OCI-LY1 (cell line): ENCODE data around the gene XYLB.

Experiments used
- H2AFZ ChIP-seq: fragments of 200-600 bp; sonication (generic), shearing (Covaris generic); 2 replicates; pipeline ENCODE4 v1.6.0; 2014; ENCODE audit warnings: antibody characterized with exemption, mild to moderate bottlenecking, low read length
- H3F3A ChIP-seq: fragments of 200-600 bp; sonication (generic), shearing (Covaris generic); 2 replicates; pipeline ENCODE4 v1.6.0; 2014; ENCODE audit warnings: mild to moderate bottlenecking, antibody characterized with exemption, low read length, moderate library complexity; ENCODE audit not compliant: insufficient read depth
- H3K27ac ChIP-seq: fragments of 200-600 bp; sonication (generic); 2 replicates; pipeline ENCODE4 v1.5.1; 2014; ENCODE audit warnings: low read length, mixed run types, mild to moderate bottlenecking, low read depth; ENCODE audit not compliant: poor library complexity, severe bottlenecking
- H3K27me3 ChIP-seq: fragments of 200-600 bp; sonication (generic); 2 replicates; pipeline ENCODE4 v1.6.0; 2014; ENCODE audit warnings: antibody characterized with exemption, mild to moderate bottlenecking, low read length, moderate library complexity; ENCODE audit not compliant: insufficient read depth
- H3K36me3 ChIP-seq: fragments of 200-600 bp; sonication (generic); 2 replicates; pipeline ENCODE4 v1.6.1; 2014; ENCODE audit warnings: mild to moderate bottlenecking, antibody characterized with exemption, low read length, moderate library complexity, mixed read lengths; ENCODE audit not compliant: insufficient read depth
- H3K4me1 ChIP-seq: fragments of 200-600 bp; sonication (generic); 2 replicates; pipeline ENCODE4 v1.5.1; 2014; ENCODE audit warnings: mild to moderate bottlenecking, low read length, moderate library complexity; ENCODE audit not compliant: insufficient read depth, severe bottlenecking
- H3K4me2 ChIP-seq: fragments of 200-600 bp; sonication (generic), shearing (Covaris generic); 2 replicates; pipeline ENCODE4 v1.6.1; 2014; ENCODE audit warnings: low read length
- H3K4me3 ChIP-seq: fragments of 200-600 bp; sonication (generic); 2 replicates; pipeline ENCODE4 v1.5.1; 2014; ENCODE audit warnings: low read length, low read depth, mild to moderate bottlenecking, mixed read lengths; ENCODE audit not compliant: poor library complexity, severe bottlenecking
- H3K79me2 ChIP-seq: fragments of 200-600 bp; shearing (Covaris generic); 2 replicates; pipeline ENCODE4 v1.6.1; 2016; ENCODE audit warnings: mixed run types, low read length, mixed read lengths; ENCODE audit not compliant: insufficient read depth
- H3K9ac ChIP-seq: fragments of 200-600 bp; sonication (generic), shearing (Covaris generic); 2 replicates; pipeline ENCODE4 v1.6.1; 2014; ENCODE audit warnings: mild to moderate bottlenecking, low read length, mixed read lengths
- H3K9me2 ChIP-seq: fragments of 200-600 bp; sonication (generic), shearing (Covaris generic); 2 replicates; pipeline ENCODE4 v1.6.1; 2014; ENCODE audit warnings: low read depth, mild to moderate bottlenecking, low read length, mixed read lengths
- H3K9me3 ChIP-seq: fragments of 200-600 bp; shearing (Covaris generic); 2 replicates; pipeline ENCODE4 v1.6.1; 2014; ENCODE audit warnings: low read length, mixed read lengths
- H4K20me1 ChIP-seq: fragments of 200-600 bp; sonication (generic), shearing (Covaris generic); 2 replicates; pipeline ENCODE4 v1.6.0; 2016; ENCODE audit warnings: mild to moderate bottlenecking, low read length; ENCODE audit not compliant: insufficient read depth
- EZH2 ChIP-seq: fragments of 200-600 bp; sonication (generic), shearing (Covaris generic); IDR thresholded peaks from 2 replicates; pipeline ENCODE4 v1.8.0; 2017; ENCODE audit warnings: borderline replicate concordance, mixed run types, mild to moderate bottlenecking, antibody characterized with exemption, low read length, moderate library complexity, mixed read lengths
- TF ChIP-seq, protein P1 (sequence below): fragments of 200-600 bp; sonication (generic), shearing (Covaris generic); IDR thresholded peaks from 2 replicates; pipeline ENCODE4 v1.5.1; 2017; ENCODE audit warnings: mild to moderate bottlenecking, antibody characterized with exemption, low read length, moderate library complexity, mixed read lengths

XYLB gene

DNA sequence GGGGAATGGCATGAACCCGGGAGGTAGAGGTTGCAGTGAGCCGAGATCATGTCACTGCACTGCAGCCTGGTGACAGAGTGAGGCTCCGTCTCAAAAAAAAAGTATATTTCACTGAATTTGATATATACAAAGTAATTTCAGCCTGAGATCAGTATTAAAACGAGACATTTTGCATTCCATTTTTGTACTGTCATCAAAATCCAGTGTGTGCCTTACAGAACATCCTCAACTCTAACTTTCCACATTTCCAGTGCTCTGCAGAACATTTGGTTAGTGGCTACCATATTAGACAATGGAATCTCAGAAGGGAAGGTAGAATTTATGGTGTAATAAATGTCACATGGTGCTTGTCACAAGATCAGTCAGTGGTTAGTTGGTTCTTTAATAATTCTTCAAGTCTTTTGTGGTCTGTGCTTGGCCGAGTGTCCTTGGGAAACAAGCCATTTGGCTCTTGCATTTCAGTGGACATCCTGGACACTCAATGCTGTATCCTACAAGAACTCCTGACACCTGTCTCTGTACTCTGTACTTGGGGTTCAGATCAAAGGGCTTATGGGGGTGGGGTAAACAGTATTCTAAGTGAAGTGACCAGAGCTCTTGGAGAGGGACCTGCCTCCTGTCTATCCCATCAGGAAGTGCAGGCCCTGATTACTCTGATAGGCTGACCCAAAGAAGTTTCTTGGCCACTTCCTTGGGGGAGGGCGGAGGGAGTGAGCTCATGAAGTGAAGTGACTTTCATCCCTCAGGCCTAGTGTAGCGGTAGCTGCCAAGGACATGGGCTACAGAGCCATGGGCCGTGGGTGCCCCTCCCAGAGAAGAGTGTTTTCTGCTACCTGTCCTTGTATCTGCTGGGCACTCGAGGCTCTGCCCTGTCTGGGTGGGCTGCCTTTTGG is 110.8 kb downstream of the XYLB start:
- no peaks in the 10 kb centered on the region for H3K36me3 ChIP-seq
- peaks cover 15% of the 10 kb centered on the region for H3K4me1 ChIP-seq
- H3K27ac ChIP-seq: no peak overlapping the region
- no peak overlapping the region for H3K9ac ChIP-seq
- H3K9me2 ChIP-seq: no peaks in the 10 kb centered on the region
- no peaks in the 10 kb centered on the region for H3K27me3 ChIP-seq
- no peaks in the 10 kb centered on the region for H4K20me1 ChIP-seq
- TF ChIP-seq, protein P1, sequence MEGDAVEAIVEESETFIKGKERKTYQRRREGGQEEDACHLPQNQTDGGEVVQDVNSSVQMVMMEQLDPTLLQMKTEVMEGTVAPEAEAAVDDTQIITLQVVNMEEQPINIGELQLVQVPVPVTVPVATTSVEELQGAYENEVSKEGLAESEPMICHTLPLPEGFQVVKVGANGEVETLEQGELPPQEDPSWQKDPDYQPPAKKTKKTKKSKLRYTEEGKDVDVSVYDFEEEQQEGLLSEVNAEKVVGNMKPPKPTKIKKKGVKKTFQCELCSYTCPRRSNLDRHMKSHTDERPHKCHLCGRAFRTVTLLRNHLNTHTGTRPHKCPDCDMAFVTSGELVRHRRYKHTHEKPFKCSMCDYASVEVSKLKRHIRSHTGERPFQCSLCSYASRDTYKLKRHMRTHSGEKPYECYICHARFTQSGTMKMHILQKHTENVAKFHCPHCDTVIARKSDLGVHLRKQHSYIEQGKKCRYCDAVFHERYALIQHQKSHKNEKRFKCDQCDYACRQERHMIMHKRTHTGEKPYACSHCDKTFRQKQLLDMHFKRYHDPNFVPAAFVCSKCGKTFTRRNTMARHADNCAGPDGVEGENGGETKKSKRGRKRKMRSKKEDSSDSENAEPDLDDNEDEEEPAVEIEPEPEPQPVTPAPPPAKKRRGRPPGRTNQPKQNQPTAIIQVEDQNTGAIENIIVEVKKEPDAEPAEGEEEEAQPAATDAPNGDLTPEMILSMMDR: no peak
- TF ChIP-seq EZH2: no peak
- no peak overlapping the region for H2AFZ ChIP-seq
- no peaks in the 10 kb centered on the region for H3F3A ChIP-seq
- no peak overlapping the region for H3K4me3 ChIP-seq
- H3K79me2 ChIP-seq: no peaks in the 10 kb centered on the region
- no peaks in the 10 kb centered on the region for H3K9me3 ChIP-seq
- no peak overlapping the region for H3K4me2 ChIP-seq

DNA sequence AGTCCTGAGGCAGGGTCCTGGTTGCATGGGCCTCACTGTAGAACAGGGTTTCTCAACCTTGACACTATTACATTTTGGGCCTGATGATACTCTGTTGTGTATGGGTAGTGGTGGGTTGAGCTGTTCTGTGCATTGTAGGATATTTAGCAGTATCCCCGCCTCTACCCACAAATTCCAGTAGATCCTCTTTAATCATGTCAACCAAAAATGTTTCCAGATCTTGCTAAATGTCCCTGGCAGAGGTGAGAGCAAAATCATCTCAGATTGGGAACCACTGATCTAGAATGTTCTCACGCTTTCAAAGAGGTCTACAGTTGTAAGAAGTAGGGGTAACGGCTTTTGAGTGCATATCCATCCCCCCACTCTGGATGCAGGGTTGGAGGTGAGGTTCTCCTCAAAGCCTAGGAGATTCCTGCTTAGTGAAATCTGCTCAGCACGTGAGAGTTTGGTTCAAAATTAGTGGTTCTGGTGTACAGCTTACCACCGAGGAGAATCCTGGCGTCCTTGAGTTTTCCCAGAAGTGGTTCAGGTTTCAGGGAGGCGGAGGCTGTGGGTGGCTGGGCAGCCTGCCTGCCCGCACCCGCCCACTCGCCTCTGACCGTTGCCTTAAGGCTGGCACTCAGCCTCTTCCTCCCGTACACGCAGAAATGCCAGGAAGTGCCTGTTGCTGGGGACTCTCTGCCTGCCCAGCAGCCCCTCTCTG is 112.4 kb downstream of the XYLB start:
- Histone ChIP-seq H3K27me3 (no peaks in the 10 kb centered on the region), H3K79me2 (no peaks in the 10 kb centered on the region), H3F3A (no peaks in the 10 kb centered on the region), H3K4me2 (no peak overlapping the region), H3K36me3 (no peaks in the 10 kb centered on the region), H3K9ac (no peak overlapping the region), H3K27ac (no peak overlapping the region), H3K9me3 (no peaks in the 10 kb centered on the region), H2AFZ (no peak overlapping the region), H4K20me1 (no peaks in the 10 kb centered on the region), H3K4me1 (peaks cover 7% of the 10 kb centered on the region), H3K4me3 (no peak overlapping the region), H3K9me2 (no peaks in the 10 kb centered on the region)
- TF ChIP-seq EZH2: no peak
- TF ChIP-seq, protein P1: no peak

DNA sequence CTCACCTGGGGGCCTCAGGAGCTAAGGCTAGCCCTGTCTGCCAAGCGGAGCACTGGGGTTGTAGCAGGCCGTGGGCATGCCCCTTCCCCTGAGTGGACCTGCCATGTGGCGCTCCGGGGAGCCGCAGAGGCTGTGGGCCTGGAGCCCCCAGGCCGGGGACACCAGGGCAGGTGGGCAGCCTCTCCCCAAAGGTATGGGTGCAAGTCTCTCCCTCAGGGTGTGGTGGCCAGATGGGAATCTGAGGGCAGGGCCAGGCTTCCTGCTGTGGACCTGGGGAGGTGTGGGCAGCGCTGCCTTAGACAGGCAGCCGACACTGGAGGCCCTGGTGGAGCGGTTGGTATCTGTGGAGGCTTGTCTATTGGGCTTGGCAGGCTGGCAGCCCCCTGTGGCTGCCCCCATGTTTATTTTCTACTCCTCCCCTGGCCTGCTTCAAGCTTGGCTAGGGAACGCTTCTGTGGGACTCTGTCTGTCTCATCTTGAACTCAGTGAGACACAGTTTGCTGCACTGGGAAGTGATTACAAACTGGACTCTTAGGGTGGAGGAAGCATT is 113.0 kb downstream of the XYLB start:
- H3K27ac ChIP-seq: no peak overlapping the region
- no peak overlapping the region for H2AFZ ChIP-seq
- TF ChIP-seq, protein P1: no peak
- TF ChIP-seq EZH2: no peak
- peaks cover 7% of the 10 kb centered on the region for H3K4me1 ChIP-seq
- no peak overlapping the region for H3K4me2 ChIP-seq
- no peaks in the 10 kb centered on the region for H3K36me3 ChIP-seq
- H3F3A ChIP-seq: no peaks in the 10 kb centered on the region
- no peaks in the 10 kb centered on the region for H3K27me3 ChIP-seq
- no peaks in the 10 kb centered on the region for H3K79me2 ChIP-seq
- H3K9me3 ChIP-seq: no peaks in the 10 kb centered on the region
- no peaks in the 10 kb centered on the region for H3K9me2 ChIP-seq
- H4K20me1 ChIP-seq: no peaks in the 10 kb centered on the region
- no peak overlapping the region for H3K9ac ChIP-seq
- no peak overlapping the region for H3K4me3 ChIP-seq
